ENCODE data around the gene KIF26B.

GRCh38 chr1:245587435-245588115 is 432.8 kb downstream of the KIF26B start:
- no peak for TF ChIP-seq CTCF (IDR thresholded peaks at IDR 0.05)
- no peak for TF ChIP-seq POLR2A (IDR thresholded peaks at IDR 0.05)
- TF ChIP-seq EP300 (IDR thresholded peaks at IDR 0.05): no peak

Data from tibial nerve (tissue), 4 donors.